ENCODE data around the gene COL4A1.

The COL4A1 gene

GRCh38 chr13:110334841-110335490 lies 28.0 kb upstream of the COL4A1 start:
- TF ChIP-seq CTCF (IDR thresholded peaks at IDR 0.05; ENCODE audit: low read length) (no peak), EZH2 (optimal IDR thresholded peaks at IDR 0.05; ENCODE audit: low read depth, low read length) (no peak), EZH2phosphoT487 (IDR thresholded peaks at IDR 0.05; ENCODE audit: low read length) (no peak)
- H3F3A ChIP-seq (ENCODE audit: insufficient read depth, low read length): no peaks in the 10 kb centered on the region
- no peak for DNase-seq
- H3K9ac ChIP-seq (ENCODE audit: low read length): no peak overlapping the region
- H3K27ac ChIP-seq (ENCODE audit: low read length): no peak overlapping the region
- no peaks in the 10 kb centered on the region for H3K27me3 ChIP-seq (replicated peaks; ENCODE audit: insufficient read depth, low read length)
- no peak overlapping the region for H3K4me2 ChIP-seq (ENCODE audit: low read depth, low read length)
- no peaks in the 10 kb centered on the region for H3K79me2 ChIP-seq (ENCODE audit: low read length)
- H3K9me2 ChIP-seq (replicated peaks; ENCODE audit: insufficient read depth, low read length): no peaks in the 10 kb centered on the region
- no peaks in the 10 kb centered on the region for H3K36me3 ChIP-seq (replicated peaks; ENCODE audit: insufficient read depth, low read length)
- no peaks in the 10 kb centered on the region for H3K9me3 ChIP-seq (replicated peaks; ENCODE audit: insufficient read depth, low read length)
- no peaks in the 10 kb centered on the region for H4K20me1 ChIP-seq (ENCODE audit: insufficient read depth, low read length)
- H3K4me3 ChIP-seq (ENCODE audit: low read length): no peak overlapping the region
- no peaks in the 10 kb centered on the region for H3K4me1 ChIP-seq (ENCODE audit: low read length)
- H2AFZ ChIP-seq (ENCODE audit: low read length): no peak overlapping the region

GRCh38 chr13:110334256-110334655 lies 27.3 kb upstream of the COL4A1 start:
- Histone ChIP-seq H3K4me1 (ENCODE audit: low read length) (no peaks in the 10 kb centered on the region), H3F3A (ENCODE audit: insufficient read depth, low read length) (no peaks in the 10 kb centered on the region), H3K27ac (ENCODE audit: low read length) (no peak overlapping the region), H3K4me2 (ENCODE audit: low read depth, low read length) (no peak overlapping the region), H4K20me1 (ENCODE audit: insufficient read depth, low read length) (no peaks in the 10 kb centered on the region), H3K79me2 (ENCODE audit: low read length) (no peaks in the 10 kb centered on the region), H3K9me2 (replicated peaks; ENCODE audit: insufficient read depth, low read length) (no peaks in the 10 kb centered on the region), H3K9me3 (replicated peaks; ENCODE audit: insufficient read depth, low read length) (no peaks in the 10 kb centered on the region), H3K36me3 (replicated peaks; ENCODE audit: insufficient read depth, low read length) (no peaks in the 10 kb centered on the region), H3K4me3 (ENCODE audit: low read length) (no peak overlapping the region), H3K9ac (ENCODE audit: low read length) (no peak overlapping the region), H2AFZ (ENCODE audit: low read length) (no peak overlapping the region), H3K27me3 (replicated peaks; ENCODE audit: insufficient read depth, low read length) (no peaks in the 10 kb centered on the region)
- no peak for DNase-seq
- TF ChIP-seq EZH2 (optimal IDR thresholded peaks at IDR 0.05; ENCODE audit: low read depth, low read length): no peak
- no peak for TF ChIP-seq EZH2phosphoT487 (IDR thresholded peaks at IDR 0.05; ENCODE audit: low read length)
- TF ChIP-seq CTCF (IDR thresholded peaks at IDR 0.05; ENCODE audit: low read length): no peak

GRCh38 chr13:110333837-110334236 lies 26.9 kb upstream of the COL4A1 start:
- no peaks in the 10 kb centered on the region for H4K20me1 ChIP-seq (ENCODE audit: insufficient read depth, low read length)
- H3K4me3 ChIP-seq (ENCODE audit: low read length): no peak overlapping the region
- no peak for DNase-seq
- H3K9me2 ChIP-seq (replicated peaks; ENCODE audit: insufficient read depth, low read length): no peaks in the 10 kb centered on the region
- H3K4me1 ChIP-seq (ENCODE audit: low read length): no peaks in the 10 kb centered on the region
- H3F3A ChIP-seq (ENCODE audit: insufficient read depth, low read length): no peaks in the 10 kb centered on the region
- H3K27ac ChIP-seq (ENCODE audit: low read length): no peak overlapping the region
- no peak for TF ChIP-seq EZH2phosphoT487 (IDR thresholded peaks at IDR 0.05; ENCODE audit: low read length)
- no peak for TF ChIP-seq EZH2 (optimal IDR thresholded peaks at IDR 0.05; ENCODE audit: low read depth, low read length)
- no peak for TF ChIP-seq CTCF (IDR thresholded peaks at IDR 0.05; ENCODE audit: low read length)
- H3K27me3 ChIP-seq (replicated peaks; ENCODE audit: insufficient read depth, low read length): no peaks in the 10 kb centered on the region
- no peak overlapping the region for H3K4me2 ChIP-seq (ENCODE audit: low read depth, low read length)
- H3K36me3 ChIP-seq (replicated peaks; ENCODE audit: insufficient read depth, low read length): no peaks in the 10 kb centered on the region
- H3K9ac ChIP-seq (ENCODE audit: low read length): no peak overlapping the region
- no peaks in the 10 kb centered on the region for H3K79me2 ChIP-seq (ENCODE audit: low read length)
- H3K9me3 ChIP-seq (replicated peaks; ENCODE audit: insufficient read depth, low read length): no peaks in the 10 kb centered on the region
- no peak overlapping the region for H2AFZ ChIP-seq (ENCODE audit: low read length)

All from MM.1S (cell line).